ENCODE measurements around the gene TGFB3. TPM values are rescaled to one million over a fixed set of nuclear protein-coding genes. Genes with fewer than 3 reads are reported as not detected.

TGFB3 gene
- total and polyA plus RNA-seq, 2 donors (not counting 3 experiments of a cell fraction or from before 2014, with no cell fraction given), result 5.3 to 5.4 TPM

- TF ChIP-seq MAX (IDR thresholded peaks at IDR 0.05; ENCODE audit: insufficient read depth, insufficient read length) (no peak), JUN (IDR thresholded peaks at IDR 0.05; ENCODE audit: borderline replicate concordance, insufficient read depth, insufficient read length, low read depth) (no peak), GATA2 (IDR thresholded peaks at IDR 0.05; ENCODE audit: insufficient read depth, insufficient read length, low read depth, low read length) (no peak), FOS (IDR thresholded peaks at IDR 0.05; ENCODE audit: borderline replicate concordance, insufficient read depth, low read length) (no peak), POLR2A (IDR thresholded peaks at IDR 0.05; ENCODE audit: low read depth, low read length) (no peak), MYC (IDR thresholded peaks at IDR 0.05; ENCODE audit: low read depth, low read length) (no peak), POLR2AphosphoS5 (IDR thresholded peaks at IDR 0.05; ENCODE audit: insufficient read depth, low read depth, low read length) (no peak), EZH2 (IDR thresholded peaks at IDR 0.05; ENCODE audit: borderline replicate concordance, low read depth, low read length, severe bottlenecking) (no peak), CTCF (IDR thresholded peaks at IDR 0.05; ENCODE audit: extremely low read depth in 1 of 2, insufficient read depth in 1 of 2, low read depth in 1 of 2, low read length in 2 of 2) (no peak)
- CTCF ChIA-PET, result interaction anchor here (1.3 to 12.4 kb wide), 12 partner anchors 8 to 273 kb away, joined by 3 to 617 read pairs (median 6); no protein-coding TSS in a partner anchor
- dilution Hi-C loops (cut with MboI; ENCODE audit: extremely low pct_ligation_motif_present, low sequenced_read_pairs), result loop anchor here (25.0 kb wide), 1 partner anchor 266 kb away; no protein-coding TSS in a partner anchor
- no peak for FAIRE-seq
- peaks cover 13% of the 10 kb centered on the region for H3K4me1 ChIP-seq (ENCODE audit: control insufficient read depth, extremely low read depth, insufficient read depth, low read length)
- H3K4me2 ChIP-seq (ENCODE audit: insufficient read depth, low read length), result no peak overlapping the region
- H3K27me3 ChIP-seq (ENCODE audit: control insufficient read depth in 2 of 2, insufficient read depth in 2 of 2, low read length in 2 of 2), result no peaks in the 10 kb centered on the region
- H2AFZ ChIP-seq (ENCODE audit: low read depth, low read length), result no peak overlapping the region
- H3K9me1 ChIP-seq (replicated peaks; ENCODE audit: control insufficient read depth, extremely low read depth, insufficient read depth, low read length), result no peaks in the 10 kb centered on the region
- no peak overlapping the region for H3K9ac ChIP-seq (replicated peaks; ENCODE audit: extremely low read depth, insufficient read depth, low read length)
- no TSS peak for BruUV-seq (replicated peaks)
- H3K36me3 ChIP-seq (ENCODE audit: control insufficient read depth in 2 of 2, extremely low read depth in 1 of 2, insufficient read depth in 2 of 2, low read length in 2 of 2), result no peaks in the 10 kb centered on the region
- H4K20me1 ChIP-seq (replicated peaks; ENCODE audit: control insufficient read depth, extremely low read depth, insufficient read depth, low read length), result no peaks in the 10 kb centered on the region
- no peak for DNase-seq (ENCODE audit: low read depth, low spot score)
- H3K27ac ChIP-seq (ENCODE audit: insufficient read depth, low read depth, low read length), result no peak overlapping the region
- POLR2A ChIA-PET, result no interaction called here
- intact Hi-C loops (cut with micrococcal nuclease), result no loop called here
- no peak overlapping the region for H3K4me3 ChIP-seq (replicated peaks in 1 of 3; ENCODE audit: insufficient read depth in 1 of 3, low read depth in 1 of 3, low read length in 3 of 3)
- H3K79me2 ChIP-seq (ENCODE audit: control insufficient read depth, insufficient read depth, low read length), result no peaks in the 10 kb centered on the region
- H3K9me3 ChIP-seq (replicated peaks; ENCODE audit: control insufficient read depth, insufficient read depth, low read length), result no peaks in the 10 kb centered on the region
These were observed 3.5 kb downstream of the TGFB3 start for GRCh38 chr14:75978249-75978731.
